ENCODE measurements around the gene PRKG1.

PRKG1 gene

DNA sequence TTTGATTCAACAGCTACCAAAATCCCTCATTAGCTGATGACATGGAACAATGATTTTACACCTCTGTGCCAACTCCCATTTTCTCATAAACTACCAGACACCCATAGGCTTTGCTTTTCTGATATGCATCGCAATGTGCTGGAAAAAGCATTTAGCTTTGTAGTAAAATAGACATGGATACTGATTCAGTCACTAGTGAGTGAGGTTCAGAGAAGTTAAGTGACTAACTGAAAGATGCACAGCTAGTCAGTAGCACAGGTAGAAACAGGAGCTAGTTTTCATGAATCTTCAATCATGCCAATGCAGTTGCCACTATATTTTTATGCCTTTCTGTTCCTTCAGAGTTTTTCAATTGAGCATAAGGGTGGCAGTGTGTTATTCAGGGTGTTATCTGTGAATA lies 38.7 kb downstream of the PRKG1 start:
- no peak overlapping the region for H3K27ac ChIP-seq
- TF ChIP-seq ZFX (IDR thresholded peaks at IDR 0.05; ENCODE audit: borderline replicate concordance) = no peak
- TF ChIP-seq, protein P1, sequence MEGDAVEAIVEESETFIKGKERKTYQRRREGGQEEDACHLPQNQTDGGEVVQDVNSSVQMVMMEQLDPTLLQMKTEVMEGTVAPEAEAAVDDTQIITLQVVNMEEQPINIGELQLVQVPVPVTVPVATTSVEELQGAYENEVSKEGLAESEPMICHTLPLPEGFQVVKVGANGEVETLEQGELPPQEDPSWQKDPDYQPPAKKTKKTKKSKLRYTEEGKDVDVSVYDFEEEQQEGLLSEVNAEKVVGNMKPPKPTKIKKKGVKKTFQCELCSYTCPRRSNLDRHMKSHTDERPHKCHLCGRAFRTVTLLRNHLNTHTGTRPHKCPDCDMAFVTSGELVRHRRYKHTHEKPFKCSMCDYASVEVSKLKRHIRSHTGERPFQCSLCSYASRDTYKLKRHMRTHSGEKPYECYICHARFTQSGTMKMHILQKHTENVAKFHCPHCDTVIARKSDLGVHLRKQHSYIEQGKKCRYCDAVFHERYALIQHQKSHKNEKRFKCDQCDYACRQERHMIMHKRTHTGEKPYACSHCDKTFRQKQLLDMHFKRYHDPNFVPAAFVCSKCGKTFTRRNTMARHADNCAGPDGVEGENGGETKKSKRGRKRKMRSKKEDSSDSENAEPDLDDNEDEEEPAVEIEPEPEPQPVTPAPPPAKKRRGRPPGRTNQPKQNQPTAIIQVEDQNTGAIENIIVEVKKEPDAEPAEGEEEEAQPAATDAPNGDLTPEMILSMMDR (IDR thresholded peaks at IDR 0.05) = no peak

- H3K27ac ChIP-seq = no peak overlapping the region
- TF ChIP-seq ZFX (IDR thresholded peaks at IDR 0.05; ENCODE audit: borderline replicate concordance) = no peak
- TF ChIP-seq, protein P1 (IDR thresholded peaks at IDR 0.05) = no peak
Measured at GRCh38 chr10:51117053-51117660, 42.9 kb downstream of the PRKG1 start.

DNA sequence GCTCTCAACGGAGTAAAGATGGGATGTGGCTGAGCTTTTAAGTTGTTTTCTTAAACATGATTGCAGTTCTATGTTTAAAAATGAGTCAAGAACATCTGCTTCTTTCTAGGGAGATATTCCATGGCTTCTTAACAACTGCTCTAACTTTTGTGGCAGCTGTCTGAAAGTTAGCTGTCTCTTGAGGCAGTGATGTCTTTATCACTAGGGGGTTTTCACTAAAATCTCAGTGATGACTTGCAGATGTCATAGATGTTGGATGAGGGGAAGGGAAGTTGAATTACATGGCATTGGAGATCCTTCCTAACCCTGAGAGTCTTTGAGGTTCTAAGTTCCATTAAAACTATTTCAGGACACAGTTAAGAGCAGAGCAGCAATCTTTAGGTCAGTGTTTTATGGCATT lies 43.5 kb downstream of the PRKG1 start:
- no peak for TF ChIP-seq ZFX (IDR thresholded peaks at IDR 0.05; ENCODE audit: borderline replicate concordance)
- TF ChIP-seq, protein P1 (IDR thresholded peaks at IDR 0.05) = no peak
- no peak overlapping the region for H3K27ac ChIP-seq

DNA sequence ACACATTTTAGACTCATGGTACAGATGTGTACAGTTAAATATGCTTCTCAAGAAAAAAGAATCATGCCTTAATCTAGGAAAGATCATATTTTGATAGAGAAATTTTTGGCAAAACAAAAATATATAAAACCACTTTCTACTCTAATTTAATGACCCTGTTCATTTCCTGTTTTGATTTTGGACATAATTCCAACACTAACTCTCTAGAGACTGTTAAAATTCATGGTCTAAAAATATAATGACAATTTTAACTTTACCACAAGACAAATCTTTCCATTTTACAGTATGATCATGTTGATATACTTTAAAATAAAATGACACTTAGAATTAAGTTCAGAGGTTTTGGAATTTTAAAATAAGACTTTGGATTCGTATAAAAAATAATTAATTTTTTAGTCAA lies 45.2 kb downstream of the PRKG1 start:
- no peak overlapping the region for H3K27ac ChIP-seq
- TF ChIP-seq, protein P1 (IDR thresholded peaks at IDR 0.05) = no peak
- no peak for TF ChIP-seq ZFX (IDR thresholded peaks at IDR 0.05; ENCODE audit: borderline replicate concordance)

DNA sequence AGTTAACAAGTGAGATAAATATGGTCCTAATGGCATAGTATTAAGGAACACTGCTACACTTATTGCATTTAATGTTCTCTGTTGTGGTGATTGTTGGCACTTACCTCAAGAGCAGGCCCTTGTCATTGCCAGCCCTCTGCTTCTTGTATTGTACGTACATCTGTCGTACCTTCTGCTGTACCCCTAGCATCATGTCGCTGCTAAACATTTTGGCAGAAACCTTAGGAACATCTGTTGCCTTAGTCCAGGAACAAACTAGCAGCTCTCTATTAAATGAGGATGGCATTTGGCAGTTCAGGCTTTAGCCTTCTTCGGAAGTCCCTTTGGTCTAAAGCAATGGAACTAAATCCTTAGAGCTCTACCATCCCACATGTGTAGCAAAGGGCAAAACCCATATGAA lies 47.6 kb downstream of the PRKG1 start:
- no peak for TF ChIP-seq ZFX (IDR thresholded peaks at IDR 0.05; ENCODE audit: borderline replicate concordance)
- TF ChIP-seq, protein P1 (IDR thresholded peaks at IDR 0.05) = no peak
- H3K27ac ChIP-seq = no peak overlapping the region

GRCh38 chr10:51124852-51125251 lies 50.6 kb downstream of the PRKG1 start:
- no peak for TF ChIP-seq ZFX (IDR thresholded peaks at IDR 0.05; ENCODE audit: borderline replicate concordance)
- TF ChIP-seq, protein P1 (IDR thresholded peaks at IDR 0.05) = no peak
- H3K27ac ChIP-seq = no peak overlapping the region

DNA sequence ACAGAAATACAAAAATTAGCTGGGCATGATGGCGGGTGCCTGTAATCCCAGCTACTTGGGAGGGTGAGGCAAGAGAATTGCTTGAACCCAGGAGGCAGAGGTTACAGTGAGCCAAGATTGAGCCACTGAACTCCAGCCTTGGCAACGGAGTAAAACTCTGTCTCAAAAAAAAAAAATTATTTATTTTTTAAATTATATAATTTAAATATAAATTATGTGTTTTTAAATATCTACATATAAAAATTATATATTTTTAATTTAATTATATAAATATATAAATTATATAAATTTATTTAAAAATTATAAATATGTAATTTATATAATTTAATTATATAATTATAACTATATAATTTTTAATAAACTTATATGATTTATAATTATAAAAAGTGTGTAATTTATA lies 51.2 kb downstream of the PRKG1 start:
- H3K27ac ChIP-seq = no peak overlapping the region
- TF ChIP-seq ZFX (IDR thresholded peaks at IDR 0.05; ENCODE audit: borderline replicate concordance) = no peak
- TF ChIP-seq, protein P1 (IDR thresholded peaks at IDR 0.05) = no peak
